Muscle layer of colon (tissue), 2 donors: ENCODE data around the gene NUDCD3.

Experiments used
- H3K27ac ChIP-seq: one replicate; pipeline ENCODE4 v1.7.0; 2013; ENCODE audit warnings: low read depth, mild to moderate bottlenecking, low read length, moderate library complexity
- H3K27me3 ChIP-seq, 2 donors: one replicate each; pipeline ENCODE4 v1.7.0; 2013; ENCODE audit warnings: low read length in 2 of 2, mild to moderate bottlenecking in 2 of 2; ENCODE audit not compliant: insufficient read depth in 2 of 2, control insufficient read depth in 1 of 2
- H3K36me3 ChIP-seq: one replicate; pipeline ENCODE4 v1.7.0; 2013; ENCODE audit warnings: mild to moderate bottlenecking, low read length; ENCODE audit not compliant: insufficient read depth
- H3K4me1 ChIP-seq: one replicate; pipeline ENCODE4 v1.7.0; 2013; ENCODE audit warnings: mild to moderate bottlenecking, low read length; ENCODE audit not compliant: insufficient read depth
- H3K4me3 ChIP-seq, 2 donors: one replicate each; pipeline ENCODE4 v1.7.0; 2013; ENCODE audit warnings: low read length in 2 of 2, low read depth in 1 of 2, mild to moderate bottlenecking in 1 of 2, moderate library complexity in 1 of 2
- H3K9ac ChIP-seq: one replicate; pipeline ENCODE4 v1.7.0; 2013; ENCODE audit warnings: low read length
- H3K9me3 ChIP-seq: one replicate; pipeline ENCODE4 v1.7.0; 2013; ENCODE audit warnings: mild to moderate bottlenecking, low read length
- donor health status: abdominal sarcoma.
- donor health status: Adenocarcinoma of cecum.

The NUDCD3 gene

GRCh38 chr7:44403176-44403759 is 87.2 kb downstream of the NUDCD3 start:
- no peaks in the 10 kb centered on the region for H3K9me3 ChIP-seq
- H3K9ac ChIP-seq, result no peak overlapping the region
- H3K27ac ChIP-seq, result no peak overlapping the region
- H3K4me1 ChIP-seq, result no peaks in the 10 kb centered on the region
- H3K4me3 ChIP-seq, result no peak overlapping the region
- no peaks in the 10 kb centered on the region for H3K27me3 ChIP-seq
- peaks cover 22% of the 10 kb centered on the region for H3K36me3 ChIP-seq

- H3K4me1 ChIP-seq, result no peaks in the 10 kb centered on the region
- no peaks in the 10 kb centered on the region for H3K27me3 ChIP-seq
- no peaks in the 10 kb centered on the region for H3K9me3 ChIP-seq
- H3K4me3 ChIP-seq, result no peak overlapping the region
- no peak overlapping the region for H3K27ac ChIP-seq
- peaks cover 22% of the 10 kb centered on the region for H3K36me3 ChIP-seq
- H3K9ac ChIP-seq, result no peak overlapping the region
Observed at GRCh38 chr7:44402401-44403060, 87.9 kb downstream of the NUDCD3 start.

GRCh38 chr7:44401692-44402091 is 88.8 kb downstream of the NUDCD3 start:
- Histone ChIP-seq H3K27me3 (no peaks in the 10 kb centered on the region), H3K9me3 (no peaks in the 10 kb centered on the region), H3K4me1 (peaks cover 8% of the 10 kb centered on the region), H3K27ac (no peak overlapping the region), H3K9ac (no peak overlapping the region), H3K36me3 (peaks cover 22% of the 10 kb centered on the region), H3K4me3 (no peak overlapping the region)

- no peak overlapping the region for H3K27ac ChIP-seq
- no peaks in the 10 kb centered on the region for H3K27me3 ChIP-seq
- no peak overlapping the region for H3K4me3 ChIP-seq
- H3K9me3 ChIP-seq, result no peaks in the 10 kb centered on the region
- peaks cover 12% of the 10 kb centered on the region for H3K4me1 ChIP-seq
- H3K36me3 ChIP-seq, result peaks cover 22% of the 10 kb centered on the region
- no peak overlapping the region for H3K9ac ChIP-seq
Observed at GRCh38 chr7:44400033-44400511, 90.4 kb downstream of the NUDCD3 start.

GRCh38 chr7:44398953-44399574 is 91.4 kb downstream of the NUDCD3 start:
- H3K36me3 ChIP-seq, result peaks cover 17% of the 10 kb centered on the region
- H3K9ac ChIP-seq, result no peak overlapping the region
- no peaks in the 10 kb centered on the region for H3K27me3 ChIP-seq
- no peak overlapping the region for H3K4me3 ChIP-seq
- H3K27ac ChIP-seq, result no peak overlapping the region
- no peaks in the 10 kb centered on the region for H3K9me3 ChIP-seq
- H3K4me1 ChIP-seq, result peaks cover 12% of the 10 kb centered on the region

GRCh38 chr7:44398511-44398911 is 91.9 kb downstream of the NUDCD3 start:
- Histone ChIP-seq H3K27ac (no peak overlapping the region), H3K9ac (no peak overlapping the region), H3K27me3 (no peaks in the 10 kb centered on the region), H3K4me1 (peaks cover 12% of the 10 kb centered on the region), H3K9me3 (no peaks in the 10 kb centered on the region), H3K4me3 (no peak overlapping the region), H3K36me3 (peaks cover 12% of the 10 kb centered on the region)

GRCh38 chr7:44396931-44397545 is 93.4 kb downstream of the NUDCD3 start:
- Histone ChIP-seq H3K9me3 (no peaks in the 10 kb centered on the region), H3K9ac (no peak overlapping the region), H3K4me1 (peaks cover 12% of the 10 kb centered on the region), H3K36me3 (peaks cover 7% of the 10 kb centered on the region), H3K27ac (no peak overlapping the region), H3K27me3 (no peaks in the 10 kb centered on the region), H3K4me3 (no peak overlapping the region)

- Histone ChIP-seq H3K4me3 (no peak overlapping the region), H3K27ac (no peak overlapping the region), H3K27me3 (no peaks in the 10 kb centered on the region), H3K36me3 (peaks cover 12% of the 10 kb centered on the region), H3K9ac (no peak overlapping the region), H3K4me1 (peaks cover 12% of the 10 kb centered on the region), H3K9me3 (no peaks in the 10 kb centered on the region)
Observed at GRCh38 chr7:44396496-44396895, 94.0 kb downstream of the NUDCD3 start.

- no peak overlapping the region for H3K9ac ChIP-seq
Observed at GRCh38 chr7:44395067-44395466, 95.4 kb downstream of the NUDCD3 start.

GRCh38 chr7:44394636-44395035 is 95.8 kb downstream of the NUDCD3 start:
- no peak overlapping the region for H3K9ac ChIP-seq
- H3K27ac ChIP-seq, result no peak overlapping the region
- peaks cover 12% of the 10 kb centered on the region for H3K4me1 ChIP-seq
- no peaks in the 10 kb centered on the region for H3K9me3 ChIP-seq
- H3K4me3 ChIP-seq, result no peak overlapping the region
- no peaks in the 10 kb centered on the region for H3K27me3 ChIP-seq
- peaks cover 25% of the 10 kb centered on the region for H3K36me3 ChIP-seq

More at GRCh38 chr7:44395067-44395466, 95.4 kb downstream of the NUDCD3 start:
- no peaks in the 10 kb centered on the region for H3K27me3 ChIP-seq
- peaks cover 12% of the 10 kb centered on the region for H3K4me1 ChIP-seq
- no peak overlapping the region for H3K27ac ChIP-seq
- peaks cover 25% of the 10 kb centered on the region for H3K36me3 ChIP-seq
- H3K9me3 ChIP-seq, result no peaks in the 10 kb centered on the region
- no peak overlapping the region for H3K4me3 ChIP-seq

GRCh38 chr7:44394112-44394447 is 96.4 kb downstream of the NUDCD3 start:
- Histone ChIP-seq H3K36me3 (peaks cover 30% of the 10 kb centered on the region), H3K27me3 (no peaks in the 10 kb centered on the region), H3K9ac (no peak overlapping the region), H3K4me1 (peaks cover 12% of the 10 kb centered on the region), H3K4me3 (no peak overlapping the region), H3K9me3 (no peaks in the 10 kb centered on the region), H3K27ac (no peak overlapping the region)
